ENCODE measurements around the gene C2CD2L.
"Not testable (repeated sequence)": the region's sequence is repeated elsewhere in the genome, so short reads cannot be mapped to it uniquely, and the experiment has no call there.

The C2CD2L gene

GRCh38 chr11:119093942-119094815, 13.0 kb upstream of the C2CD2L start:
- DNase-seq (ENCODE audit: low spot score), result no peak

GRCh38 chr11:119094816-119095065, 12.4 kb upstream of the C2CD2L start:
- peak; percentile 71 for DNase-seq (ENCODE audit: low spot score)

- peak; percentile 99 for DNase-seq (ENCODE audit: low spot score)
Measured at GRCh38 chr11:119095066-119095880, 11.9 kb upstream of the C2CD2L start.

- DNase-seq (ENCODE audit: low spot score), result no peak
Measured at GRCh38 chr11:119099711-119100110, 7.4 kb upstream of the C2CD2L start.

- peak; percentile 48 for DNase-seq (ENCODE audit: low spot score)
Measured at GRCh38 chr11:119100246-119100970, 6.7 kb upstream of the C2CD2L start.

- no peak for DNase-seq (ENCODE audit: low spot score)
Measured at GRCh38 chr11:119100994-119101758, 6.0 kb upstream of the C2CD2L start.

GRCh38 chr11:119101759-119102423, 5.3 kb upstream of the C2CD2L start, which contains the start of gene DPAGT1:
Gene DPAGT1, minus strand, starts transcription at chr11:119101853. Its CDS starts 198 bp downstream, at chr11:119101655.
- peak; percentile 96 for DNase-seq (ENCODE audit: low spot score)

GRCh38 chr11:119103161-119103664, 3.9 kb upstream of the C2CD2L start:
- not testable (repeated sequence) for DNase-seq (ENCODE audit: low spot score)

- DNase-seq (ENCODE audit: low spot score), result no peak
Measured at GRCh38 chr11:119103793-119104192, 3.4 kb upstream of the C2CD2L start.

- no peak for DNase-seq (ENCODE audit: low spot score)
Measured at GRCh38 chr11:119107538-119108145, 498 bp downstream of the C2CD2L start.

- DNase-seq (ENCODE audit: low spot score), result peak; percentile 78
Measured at GRCh38 chr11:119108146-119108856, 1.2 kb downstream of the C2CD2L start.

GRCh38 chr11:119108857-119109221, 1.7 kb downstream of the C2CD2L start:
- DNase-seq (ENCODE audit: low spot score), result no peak

GRCh38 chr11:119109843-119110242, 2.7 kb downstream of the C2CD2L start:
- no peak for DNase-seq (ENCODE audit: low spot score)

- DNase-seq (ENCODE audit: low spot score), result no peak
Measured at GRCh38 chr11:119110439-119110838, 3.3 kb downstream of the C2CD2L start.

GRCh38 chr11:119111361-119111925, 4.3 kb downstream of the C2CD2L start:
- DNase-seq (ENCODE audit: low spot score), result no peak

GRCh38 chr11:119112314-119113020, 5.3 kb downstream of the C2CD2L start:
- DNase-seq (ENCODE audit: low spot score), result no peak

GRCh38 chr11:119113716-119114115, 6.6 kb downstream of the C2CD2L start:
- no peak for DNase-seq (ENCODE audit: low spot score)

- DNase-seq (ENCODE audit: low spot score), result no peak
Measured at GRCh38 chr11:119114351-119114750, 7.2 kb downstream of the C2CD2L start.
